GM12878 (cell line): Measurements from ENCODE around the gene NAV3. TPM values are rescaled to one million over a fixed set of nuclear protein-coding genes. Genes with fewer than 3 reads are reported as not detected.

Experiments used
- ATAC-seq: fragments of 200-7000 bp; cut with Tn5 transposase; 3 replicates; pipeline ENCODE4 v1.9.1; 2020; ENCODE audit warnings: mild to moderate bottlenecking, moderate library complexity
- BruUV-seq: library from RNA; stranded (reverse); fragments of 400-500 nt; replicated peaks from 2 replicates; lab custom pipeline; 2021; lab: Mats Ljungman, UMichigan
- CTCF ChIA-PET: fragments of 300-600 bp; sonication (Branson Sonifier 250); formaldehyde crosslinking; extraction: SDS; loops from one replicate; lab custom pipeline; 2021; ENCODE audit warnings: inconsistent platforms; lab: Yijun Ruan, JAX
- POLR2A ChIA-PET: fragments of 350-600 bp; formaldehyde crosslinking; extraction: SDS; loops from one replicate; lab custom pipeline; 2021; ENCODE audit warnings: inconsistent platforms; lab: Charles Lee
- RAD21 ChIA-PET: fragments of 300-600 bp; sonication (Branson Sonifier 250); formaldehyde crosslinking; loops from one replicate; lab custom pipeline; 2023; ENCODE audit warnings: antibody characterized with exemption; ENCODE audit not compliant: unreplicated experiment; lab: Charles Lee
- SMC1A ChIA-PET: fragments of 300-600 bp; sonication (Branson Sonifier 250); formaldehyde crosslinking; loops from one replicate; lab custom pipeline; 2023; ENCODE audit not compliant: unreplicated experiment, uncharacterized antibody; lab: Charles Lee
- DNase-seq: peaks from one replicate; pipeline ENCODE4 v3.0.0-alpha.2; 2011; ENCODE audit warnings: low read depth, low spot score
- FAIRE-seq: peaks from 3 replicates; lab custom pipeline; 2011; peaks lifted over from hg19 to GRCh38; lab: Jason Lieb, UNC
- H2AFZ ChIP-seq: 2 replicates; pipeline ENCODE4 v1.6.0; 2011; ENCODE audit warnings: low read depth, low read length, control low read depth; ENCODE audit not compliant: control insufficient read depth
- H3K27ac ChIP-seq: 2 replicates; pipeline ENCODE4 v1.5.1; 2011; ENCODE audit warnings: control low read depth; ENCODE audit not compliant: control insufficient read depth, insufficient read depth
- H3K27me3 ChIP-seq, 2 experiments: replicated peaks in 1 of 2; 2 replicates each; pipeline versions ENCODE4 v1.6.0 to v1.6.1; 2011; ENCODE audit warnings: low read length in 1 of 2; ENCODE audit not compliant: control insufficient read depth in 2 of 2, insufficient read depth in 2 of 2
- H3K36me3 ChIP-seq, 2 experiments: 2 replicates each; pipeline ENCODE4 v1.5.1; 2011; ENCODE audit warnings: low read length in 1 of 2; ENCODE audit not compliant: control insufficient read depth in 2 of 2, insufficient read depth in 2 of 2
- H3K4me1 ChIP-seq: 2 replicates; pipeline ENCODE4 v1.6.1; 2011; ENCODE audit warnings: mild to moderate bottlenecking, low read length, moderate library complexity, mixed read lengths; ENCODE audit not compliant: control insufficient read depth, insufficient read depth
- H3K4me2 ChIP-seq: 2 replicates; pipeline ENCODE4 v1.6.0; 2011; ENCODE audit warnings: control low read depth; ENCODE audit not compliant: control insufficient read depth, insufficient read depth
- H3K4me3 ChIP-seq: fragments of 200-600 bp; sonication (generic); 2 replicates; pipeline ENCODE4 v1.5.1; 2016
- H3K79me2 ChIP-seq: 2 replicates; pipeline ENCODE4 v1.6.0; 2011; ENCODE audit warnings: low read length; ENCODE audit not compliant: control insufficient read depth, insufficient read depth
- H3K9ac ChIP-seq: 2 replicates; pipeline ENCODE4 v1.8.0; 2011; ENCODE audit warnings: low read length, control low read depth, mixed read lengths; ENCODE audit not compliant: control insufficient read depth, insufficient read depth
- H3K9me3 ChIP-seq: replicated peaks from 3 replicates; pipeline ENCODE4 v1.5.1; 2011; ENCODE audit warnings: mild to moderate bottlenecking, low read length; ENCODE audit not compliant: control insufficient read depth, insufficient read depth
- H4K20me1 ChIP-seq: 2 replicates; pipeline ENCODE4 v1.6.0; 2011; ENCODE audit not compliant: control insufficient read depth, insufficient read depth
- DPF2 ChIP-seq: fragments of 450-650 bp; IDR thresholded peaks from 2 replicates; pipeline ENCODE4 v1.6.1; 2017; ENCODE audit warnings: mild to moderate bottlenecking
- E4F1 ChIP-seq: fragments of 450-650 bp; IDR thresholded peaks from 2 replicates; pipeline ENCODE4 v1.6.1; 2018; ENCODE audit warnings: borderline replicate concordance, mild to moderate bottlenecking; ENCODE audit not compliant: partially characterized antibody
- ELK1 ChIP-seq: IDR thresholded peaks from 2 replicates; pipeline ENCODE4 v1.6.1; 2012; ENCODE audit warnings: low read depth, low read length, improper control_type of control experiment
- HDAC6 ChIP-seq: fragments of 200-600 bp; sonication (generic); IDR thresholded peaks from one replicate; pipeline ENCODE4 v1.8.0; 2017; ENCODE audit warnings: antibody characterized with exemption; ENCODE audit not compliant: unreplicated experiment
- SPI1 ChIP-seq: IDR thresholded peaks from 2 replicates; pipeline ENCODE4 v1.6.1; 2011; ENCODE audit warnings: low read depth, mild to moderate bottlenecking, low read length, moderate library complexity, borderline replicate concordance; ENCODE audit not compliant: insufficient read depth
- SREBF1 ChIP-seq: IDR thresholded peaks from 2 replicates; pipeline ENCODE4 v1.6.1; 2012; ENCODE audit warnings: mild to moderate bottlenecking, low read length
- ZNF217 ChIP-seq: fragments of 450-650 bp; IDR thresholded peaks from 2 replicates; pipeline ENCODE4 v1.6.1; 2017; ENCODE audit warnings: antibody characterized with exemption, mild to moderate bottlenecking
- WGBS: methylation state at CpG from one replicate; pipeline ENCODE4 v1.1.6; 2016; ENCODE audit warnings: low lambda C conversion rate; ENCODE audit not compliant: insufficient replicate concordance, insufficient coverage; ENCODE audit errors: missing lambda C conversion rate; 5-methylcytosine and 5-hydroxymethylcytosine counted together
- in situ Hi-C: fragments of 300-500 bp; cut with MboI; formaldehyde crosslinking; loops from 9 replicates; pipeline ENCODE4 v1.14.3; 2018; ENCODE audit warnings: mixed read lengths
- intact Hi-C: fragments of 100-400 bp; cut with micrococcal nuclease; formaldehyde crosslinking; loops from one replicate; pipeline ENCODE4 v1.14.2; 2022; ENCODE audit not compliant: unreplicated experiment
- polyA plus RNA-seq, 11 experiments: library from polyadenylated mRNA; depleted of rRNA in 4 of 11; unstranded in 6 of 11; stranded (reverse) in 5 of 11; fragments of >200 nt; fragmentation: Nextera tagmentation in 4 of 11; fragmentation: Illumina TruSeq in 1 of 11; extraction: Ambion mirVana in 4 of 11; extraction: Trizol in 1 of 11; gene quantifications; 1 replicate in 1 of 11; 2 replicates in 10 of 11; pipeline versions ENCODE4 v1.2.1 to v1.2.3, GENCODE V29; 2011 to 2016; ENCODE audit warnings: inconsistent platforms in 2 of 11, missing spikeins in 2 of 11, low read depth in 1 of 11
- total RNA-seq, 4 experiments: library from RNA; depleted of rRNA in 3 of 4; stranded (reverse); fragments of >200 nt in 3 of 4; fragmentation: Illumina TruSeq in 1 of 4; extraction: Trizol in 1 of 4; gene quantifications; 2 replicates each; pipeline versions ENCODE4 v1.2.1 to v1.2.3, GENCODE V29; 2013 to 2021
- TF ChIP-seq, protein P1 (sequence below): fragments of 450-650 bp; IDR thresholded peaks from 2 replicates; pipeline ENCODE4 v1.6.1; 2017; ENCODE audit warnings: mild to moderate bottlenecking

The NAV3 gene
- total and polyA plus RNA-seq, 10 of the 15 experiments (the other 5 are each of a cell fraction or from before 2014, with no cell fraction given) = 0.05 to 0.51 (median 0.22) TPM; not detected in 1

DNA sequence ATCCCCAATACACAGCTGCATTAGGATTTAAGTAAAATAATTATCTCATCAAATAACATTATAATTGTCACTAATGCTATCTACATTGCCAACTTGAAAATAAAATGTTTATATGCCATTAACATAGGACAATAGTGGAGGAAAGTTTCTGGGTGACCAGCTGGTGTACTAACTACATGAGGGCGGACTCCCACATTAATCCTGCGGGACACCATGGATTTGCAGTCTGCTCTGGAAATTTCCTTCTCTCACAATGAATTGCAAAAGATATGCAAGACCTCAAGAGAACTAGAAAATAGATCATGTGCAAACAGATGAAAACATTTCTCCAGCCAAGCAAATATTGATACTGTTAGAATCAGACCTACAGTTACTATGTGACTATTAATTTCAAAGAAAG is 390.1 kb downstream of the NAV3 start:
- Histone ChIP-seq H3K79me2 (no peaks in the 10 kb centered on the region), H3K36me3 (no peaks in the 10 kb centered on the region), H3K4me2 (no peak overlapping the region), H2AFZ (no peak overlapping the region), H3K27ac (no peak overlapping the region), H3K4me1 (no peaks in the 10 kb centered on the region), H3K4me3 (no peak overlapping the region), H3K27me3 (no peaks in the 10 kb centered on the region; a peak in 2 of 4 replicates), H3K9me3 (no peaks in the 10 kb centered on the region), H4K20me1 (no peaks in the 10 kb centered on the region), H3K9ac (no peak overlapping the region)
- ChIA-PET RAD21 (no interaction called here), SMC1A (interaction anchor here (0.7 kb wide), 1 partner anchor 306 kb away, joined by 3 read pairs; no protein-coding TSS in a partner anchor), POLR2A (no interaction called here), CTCF (no interaction called here)
- TF ChIP-seq SREBF1 (no peak), DPF2 (no peak), HDAC6 (no peak), SPI1 (no peak), ELK1 (no peak), E4F1 (no peak), ZNF217 (no peak)
- TF ChIP-seq, protein P1, sequence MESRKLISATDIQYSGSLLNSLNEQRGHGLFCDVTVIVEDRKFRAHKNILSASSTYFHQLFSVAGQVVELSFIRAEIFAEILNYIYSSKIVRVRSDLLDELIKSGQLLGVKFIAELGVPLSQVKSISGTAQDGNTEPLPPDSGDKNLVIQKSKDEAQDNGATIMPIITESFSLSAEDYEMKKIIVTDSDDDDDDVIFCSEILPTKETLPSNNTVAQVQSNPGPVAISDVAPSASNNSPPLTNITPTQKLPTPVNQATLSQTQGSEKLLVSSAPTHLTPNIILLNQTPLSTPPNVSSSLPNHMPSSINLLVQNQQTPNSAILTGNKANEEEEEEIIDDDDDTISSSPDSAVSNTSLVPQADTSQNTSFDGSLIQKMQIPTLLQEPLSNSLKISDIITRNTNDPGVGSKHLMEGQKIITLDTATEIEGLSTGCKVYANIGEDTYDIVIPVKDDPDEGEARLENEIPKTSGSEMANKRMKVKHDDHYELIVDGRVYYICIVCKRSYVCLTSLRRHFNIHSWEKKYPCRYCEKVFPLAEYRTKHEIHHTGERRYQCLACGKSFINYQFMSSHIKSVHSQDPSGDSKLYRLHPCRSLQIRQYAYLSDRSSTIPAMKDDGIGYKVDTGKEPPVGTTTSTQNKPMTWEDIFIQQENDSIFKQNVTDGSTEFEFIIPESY = no peak
- DNase-seq (no peak), ATAC-seq (no peak), FAIRE-seq (no peak)
- no TSS peak for BruUV-seq
- intact Hi-C loops (no loop called here), in situ Hi-C loops (no loop called here)
- WGBS = 38% methylated on average over 2 of the region's 2 CpGs
